T follicular helper cell (primary cell): Measurements from ENCODE around the gene GSTT2B.
"Not testable (repeated sequence)": the region's sequence is repeated elsewhere in the genome, so short reads cannot be mapped to it uniquely, and the experiment has no call there.

ENCODE experiments used
- DNase-seq: peaks from one replicate; pipeline ENCODE4 v3.0.0-alpha.2; 2020; ENCODE audit warnings: low read depth

GSTT2B gene

DNA sequence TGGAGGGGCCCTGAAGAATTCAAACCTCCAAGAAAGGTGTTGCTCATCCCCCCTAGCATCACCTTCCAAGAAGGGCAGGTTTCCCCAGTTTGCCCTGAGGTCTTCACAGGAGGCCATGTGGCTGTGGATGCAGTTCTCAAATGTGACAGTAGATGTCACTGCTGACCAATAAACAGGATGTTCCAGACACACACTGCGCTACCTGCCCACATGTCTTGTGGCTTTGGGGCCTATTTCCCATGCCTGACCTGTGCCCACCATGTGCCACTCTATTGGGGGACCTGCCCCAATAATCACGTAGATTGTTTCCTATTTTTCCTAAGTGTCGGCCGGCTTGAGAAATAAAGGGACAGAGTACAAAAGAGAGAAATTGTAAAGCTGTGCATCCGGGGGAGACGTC is 23.4 kb upstream of the GSTT2B start:
- DNase-seq: peak; percentile 9

DNA sequence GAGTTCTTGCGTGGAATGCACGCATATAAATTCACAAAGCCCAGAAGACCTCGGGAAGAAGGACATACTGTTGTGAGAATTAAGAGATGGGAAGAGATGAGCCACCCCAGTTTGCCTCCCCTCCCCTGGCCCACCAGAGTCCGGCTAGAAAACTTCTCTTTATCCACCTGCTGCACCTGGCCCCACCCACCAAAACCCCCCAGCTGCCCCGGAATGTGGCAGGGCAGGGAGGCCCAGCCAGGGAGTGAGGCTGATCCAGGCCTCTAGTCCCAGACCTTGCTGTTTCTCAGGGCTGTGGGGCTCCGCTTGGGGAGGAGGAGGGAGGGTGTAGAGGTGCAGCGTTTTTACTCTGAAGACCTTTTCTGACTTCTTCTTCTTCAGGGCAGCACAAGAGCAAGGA is 19.6 kb upstream of the GSTT2B start:
- DNase-seq: not testable (repeated sequence)

- DNase-seq: not testable (repeated sequence)
Measured at GRCh38 chr22:23979557-23980240, 18.7 kb upstream of the GSTT2B start, which contains the start of gene GSTT2. GSTT2 (plus strand) TSS chr22:23980134.

DNA sequence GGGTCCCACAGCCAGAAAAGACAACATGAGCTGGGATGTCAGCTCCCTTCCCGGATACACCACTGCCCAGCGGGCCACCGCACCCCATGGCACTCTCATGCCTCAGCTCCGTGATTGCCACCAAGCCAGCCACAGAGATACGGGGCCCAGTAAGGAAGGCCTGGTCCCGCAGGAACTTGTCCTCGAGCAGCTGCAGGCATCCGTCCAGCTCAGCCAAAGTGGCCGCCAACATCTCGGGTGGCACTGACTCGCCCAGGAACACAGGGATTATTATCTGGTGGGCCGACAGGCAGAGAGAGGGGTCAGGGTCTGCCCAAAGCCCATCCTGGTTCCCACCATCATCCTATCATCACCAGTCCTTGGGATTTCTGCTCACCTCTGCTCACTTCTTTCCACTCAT is 16.3 kb upstream of the GSTT2B start:
- DNase-seq: not testable (repeated sequence)

DNA sequence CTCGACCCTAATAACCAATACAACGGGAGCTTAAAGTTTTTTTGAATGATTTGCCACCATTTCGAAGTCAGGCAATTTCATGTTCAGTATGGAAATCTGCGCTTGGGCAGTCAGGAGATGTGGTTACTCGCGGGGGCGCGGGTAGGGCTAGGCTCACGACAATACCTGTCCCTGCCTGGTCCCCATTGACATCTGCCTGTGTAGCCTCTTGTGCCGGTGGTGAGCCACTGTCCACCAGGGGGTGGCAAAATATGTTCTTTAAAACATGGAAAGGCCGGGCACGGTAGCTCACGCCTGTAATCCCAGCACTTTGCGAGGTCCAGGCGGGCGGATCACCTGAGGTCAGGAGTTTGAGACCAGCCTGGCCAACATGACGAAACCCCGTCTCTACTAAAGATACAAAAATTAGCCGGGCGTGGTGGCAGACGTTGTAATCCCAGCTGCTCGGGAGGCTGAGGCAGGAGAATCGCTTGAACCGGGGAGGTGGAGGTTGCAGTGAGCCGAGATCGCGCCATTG is 13.9 kb upstream of the GSTT2B start:
- not testable (repeated sequence) for DNase-seq

- not testable (repeated sequence) for DNase-seq
Measured at GRCh38 chr22:23974345-23974744, 13.3 kb upstream of the GSTT2B start, which contains the start of gene DDT. DDT (minus strand) TSS chr22:23974441; CDS start chr22:23974414, 27 bp downstream.

- DNase-seq: not testable (repeated sequence)
Measured at GRCh38 chr22:23971927-23972326, 10.9 kb upstream of the GSTT2B start.

DNA sequence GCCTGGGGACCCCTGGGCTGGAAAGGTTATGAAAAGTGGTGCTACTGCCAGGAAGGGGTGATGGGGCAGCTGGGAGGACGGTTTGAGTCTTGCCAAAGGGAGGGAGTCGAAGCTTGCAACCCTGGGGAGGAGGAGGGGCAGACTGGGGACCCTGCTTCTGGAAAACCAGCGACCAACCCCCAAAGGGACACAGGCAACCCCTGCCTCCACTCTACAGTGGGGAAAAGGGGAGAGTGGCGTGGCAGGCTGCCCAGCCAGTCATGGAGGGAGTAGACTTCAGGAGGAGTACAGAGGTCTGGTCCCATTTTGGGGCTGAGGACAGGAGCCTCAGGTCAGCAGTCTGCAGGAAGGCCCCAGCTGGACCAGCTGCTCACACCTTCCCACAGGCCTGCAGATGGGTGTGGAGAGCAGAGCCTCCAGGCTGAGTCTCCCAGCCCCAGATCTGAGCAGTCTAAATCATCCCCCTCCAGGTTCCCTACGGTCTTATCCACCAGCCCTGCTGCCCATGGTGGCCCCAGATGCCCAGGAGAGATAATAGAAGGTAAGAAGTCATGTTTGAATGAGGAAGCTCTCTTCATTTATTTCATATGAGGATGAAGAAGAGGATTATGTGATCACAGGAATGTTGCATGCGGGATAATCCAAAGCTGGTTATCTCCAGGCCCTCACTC is 10.0 kb upstream of the GSTT2B start:
- DNase-seq: no peak

GRCh38 chr22:23970201-23970641 is 9.2 kb upstream of the GSTT2B start:
- no peak for DNase-seq

GRCh38 chr22:23969071-23969470 is 8.1 kb upstream of the GSTT2B start:
- DNase-seq: no peak

GRCh38 chr22:23966568-23966967 is 5.6 kb upstream of the GSTT2B start, which contains the start of gene DDTL:
DDTL (plus strand) TSS chr22:23966888; CDS start chr22:23966915, 27 bp downstream.
- not testable (repeated sequence) for DNase-seq

DNA sequence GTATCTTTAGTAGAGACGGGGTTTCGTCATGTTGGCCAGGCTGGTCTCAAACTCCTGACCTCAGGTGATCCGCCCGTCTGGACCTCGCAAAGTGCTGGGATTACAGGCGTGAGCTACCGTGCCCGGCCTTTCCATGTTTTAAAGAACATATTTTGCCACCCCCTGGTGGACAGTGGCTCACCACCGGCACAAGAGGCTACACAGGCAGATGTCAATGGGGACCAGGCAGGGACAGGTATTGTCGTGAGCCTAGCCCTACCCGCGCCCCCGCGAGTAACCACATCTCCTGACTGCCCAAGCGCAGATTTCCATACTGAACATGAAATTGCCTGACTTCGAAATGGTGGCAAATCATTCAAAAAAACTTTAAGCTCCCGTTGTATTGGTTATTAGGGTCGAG is 5.1 kb upstream of the GSTT2B start:
- not testable (repeated sequence) for DNase-seq

DNA sequence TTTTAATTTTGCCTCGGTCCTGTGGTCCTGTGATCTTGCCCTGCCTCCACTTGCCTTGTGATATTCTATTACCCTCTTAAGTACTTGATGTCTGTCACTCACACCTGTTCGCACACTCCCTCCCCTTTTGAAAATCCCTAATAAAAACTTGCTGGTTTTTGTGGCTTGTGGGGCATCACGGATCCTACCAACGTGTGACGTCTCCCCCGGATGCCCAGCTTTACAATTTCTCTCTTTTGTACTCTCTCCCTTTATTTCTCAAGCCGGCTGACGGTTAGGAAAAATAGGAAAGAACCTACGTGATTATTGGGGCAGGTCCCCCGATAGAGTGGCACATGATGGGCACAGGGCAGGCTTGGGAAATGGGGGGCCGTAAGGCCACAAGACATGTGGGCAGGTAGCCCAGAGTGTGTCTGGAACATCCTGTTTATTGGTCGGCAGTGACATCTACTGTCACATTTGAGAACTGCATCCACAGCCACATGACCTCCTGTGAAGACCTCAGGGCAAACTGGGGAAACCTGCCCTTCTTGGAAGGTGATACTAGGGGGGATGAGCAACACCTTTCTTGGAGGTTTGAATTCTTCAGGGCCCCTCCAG is 4.6 kb downstream of the GSTT2B start:
- DNase-seq: peak; percentile 73

GRCh38 chr22:23955886-23956285 is 5.1 kb downstream of the GSTT2B start:
- not testable (repeated sequence) for DNase-seq

- not testable (repeated sequence) for DNase-seq
Measured at GRCh38 chr22:23954991-23955305, 6.0 kb downstream of the GSTT2B start.

DNA sequence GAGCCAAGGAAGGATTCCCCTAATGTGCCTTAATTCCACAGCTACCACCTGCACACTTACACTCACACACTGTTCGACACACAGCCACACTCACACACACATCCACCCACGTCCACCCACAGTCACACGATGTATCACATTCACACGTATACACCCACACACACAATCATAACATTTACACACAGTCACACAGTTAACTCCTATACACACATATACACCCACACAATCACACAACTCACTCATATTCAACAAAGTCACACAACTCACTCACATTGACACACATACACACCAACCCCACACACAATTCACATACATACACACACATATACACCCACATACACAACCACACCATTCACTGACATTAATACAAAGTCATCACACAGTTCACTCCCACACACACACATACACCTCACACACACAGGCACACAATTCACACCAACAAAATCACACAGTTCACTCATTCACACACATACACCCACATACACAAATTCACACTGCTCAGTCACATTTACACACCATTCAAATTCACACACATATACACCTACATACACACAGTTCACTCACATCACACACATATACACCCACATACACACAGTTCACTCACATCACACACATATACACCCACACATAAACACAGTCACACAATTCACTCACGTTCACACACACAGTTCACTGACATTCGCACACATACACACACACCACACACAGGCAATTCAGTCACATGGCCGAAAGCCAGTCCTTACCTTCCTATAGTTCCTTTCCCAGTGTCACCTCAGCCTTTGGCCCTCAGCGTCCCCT is 6.6 kb downstream of the GSTT2B start:
- not testable (repeated sequence) for DNase-seq

DNA sequence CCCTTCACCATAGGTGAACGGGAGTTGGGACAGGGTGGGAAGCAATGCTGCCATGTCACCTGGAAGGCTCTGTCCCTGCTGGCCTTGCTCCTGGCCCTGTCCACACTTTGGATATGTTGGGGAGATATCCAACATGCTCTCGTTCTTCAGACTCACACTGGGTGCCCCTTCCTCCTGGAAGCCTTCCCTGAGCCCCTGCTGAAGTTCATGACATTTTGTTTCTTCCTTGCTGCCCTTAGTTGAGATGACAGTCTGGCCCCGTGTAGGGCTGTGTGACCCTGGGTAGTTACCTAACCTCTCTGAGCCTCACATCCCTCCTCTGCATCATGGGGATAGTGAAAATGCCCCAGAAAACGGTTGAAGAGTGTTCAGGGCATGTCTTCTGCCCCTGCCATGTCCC is 7.5 kb downstream of the GSTT2B start:
- DNase-seq: not testable (repeated sequence)

- DNase-seq: not testable (repeated sequence)
Measured at GRCh38 chr22:23952794-23953405, 8.1 kb downstream of the GSTT2B start.

GRCh38 chr22:23951383-23951782 is 9.6 kb downstream of the GSTT2B start:
- DNase-seq: not testable (repeated sequence)

DNA sequence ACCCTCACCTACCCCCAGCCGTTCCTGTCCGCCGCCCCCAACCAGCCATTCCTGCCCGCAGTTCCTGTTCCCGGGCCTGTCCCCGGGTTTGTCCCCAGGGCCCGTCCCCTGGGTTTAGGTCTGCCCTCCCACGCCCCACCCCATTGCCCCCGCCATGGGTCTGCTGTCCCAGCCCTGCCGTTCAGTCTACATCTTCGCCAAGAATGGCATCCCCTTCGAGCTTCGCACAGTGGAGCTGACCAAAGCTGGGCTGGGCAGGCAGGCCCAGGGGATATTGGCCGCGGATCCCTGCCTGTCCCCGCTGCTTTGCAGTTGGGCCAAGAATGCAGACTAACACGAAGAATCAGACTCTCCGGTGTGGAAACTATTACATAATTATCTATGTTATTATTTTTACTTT is 11.2 kb downstream of the GSTT2B start:
- DNase-seq: not testable (repeated sequence)

GRCh38 chr22:23947391-23947790 is 13.6 kb downstream of the GSTT2B start:
- not testable (repeated sequence) for DNase-seq
